ENCODE measurements around the gene OR52H1.

OR52H1 gene

GRCh38 chr11:5531053-5531831 lies 17.1 kb downstream of the OR52H1 start:
- no peak for DNase-seq (ENCODE audit: low spot score)

GRCh38 chr11:5528495-5528894 lies 19.8 kb downstream of the OR52H1 start:
- no peak for DNase-seq (ENCODE audit: low spot score)

DNA sequence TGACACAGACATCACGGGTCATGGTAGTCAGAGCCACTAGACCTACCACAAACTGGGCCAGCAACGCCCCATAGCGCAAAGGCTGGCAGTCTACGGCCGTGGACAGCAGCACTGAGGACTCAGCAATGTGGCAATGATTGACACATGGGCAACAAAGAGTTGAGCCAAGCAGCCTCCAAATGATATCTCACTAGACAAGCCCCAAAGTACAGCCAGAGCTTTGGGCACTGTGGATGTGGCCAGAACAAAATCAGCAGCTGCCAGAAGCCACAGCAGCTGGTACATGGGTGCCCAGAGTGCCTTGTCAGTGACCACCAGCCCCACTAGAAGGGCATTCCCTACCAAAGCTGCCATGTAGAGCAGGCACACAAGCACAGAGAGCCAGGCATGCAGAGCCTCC lies 20.6 kb downstream of the OR52H1 start:
- no peak for DNase-seq (ENCODE audit: low spot score)

GRCh38 chr11:5524756-5525155 lies 23.6 kb downstream of the OR52H1 start:
- DNase-seq (ENCODE audit: low spot score), result no peak

DNA sequence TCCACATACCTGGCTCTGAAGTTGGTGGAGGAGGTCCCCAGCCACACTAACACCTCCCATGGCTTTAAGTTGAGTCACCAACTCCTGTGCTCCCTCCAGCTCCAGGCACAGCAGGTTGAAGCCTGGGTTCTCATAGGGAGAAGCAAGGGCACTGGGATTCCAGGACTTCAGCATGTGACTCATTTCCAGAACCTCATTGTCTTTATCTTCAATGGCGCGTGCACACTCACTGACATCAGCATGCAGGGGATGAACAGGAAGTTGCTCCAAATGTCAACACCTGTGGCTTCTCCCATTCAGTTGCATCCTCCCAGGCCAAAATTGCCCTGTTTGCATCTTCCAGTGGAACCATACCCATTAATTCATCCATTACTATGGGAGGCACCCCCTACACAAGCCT lies 26.0 kb downstream of the OR52H1 start:
- DNase-seq (ENCODE audit: low spot score), result no peak

DNA sequence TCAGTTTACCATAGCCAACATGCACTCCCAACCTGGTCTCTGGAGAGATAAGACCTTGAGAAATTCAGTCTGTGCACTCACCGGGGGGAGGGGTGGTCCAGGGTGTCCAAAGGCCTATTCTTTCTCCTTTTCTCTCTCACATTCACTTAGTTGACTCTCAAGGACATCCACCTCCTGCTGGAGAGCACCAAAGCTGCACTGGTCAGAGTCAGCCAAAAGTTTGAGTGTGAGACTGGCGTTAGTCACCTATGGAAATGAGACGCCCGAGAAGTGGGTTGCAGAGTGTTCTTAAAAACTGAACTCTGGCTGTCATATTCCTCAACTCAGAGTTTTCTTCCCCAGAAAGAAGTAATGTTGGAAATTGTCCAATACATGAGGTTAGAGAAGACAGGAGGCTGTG lies 26.8 kb downstream of the OR52H1 start:
- no peak for DNase-seq (ENCODE audit: low spot score)

- no peak for DNase-seq (ENCODE audit: low spot score)
Observed at GRCh38 chr11:5516599-5516998, 31.7 kb downstream of the OR52H1 start, which contains the start of gene UBQLNL. Gene UBQLNL (minus strand): TSS chr11:5516699. CDS start chr11:5516441, 258 bp downstream.

GRCh38 chr11:5514841-5515240 lies 33.5 kb downstream of the OR52H1 start:
- no peak for DNase-seq (ENCODE audit: low spot score)

- no peak for DNase-seq (ENCODE audit: low spot score)
Observed at GRCh38 chr11:5509803-5510202, 38.5 kb downstream of the OR52H1 start, which contains the start of gene UBQLN3. Gene UBQLN3 (minus strand): TSS chr11:5509957. CDS start chr11:5509558, 399 bp downstream.

GRCh38 chr11:5508605-5509004 lies 39.7 kb downstream of the OR52H1 start:
- no peak for DNase-seq (ENCODE audit: low spot score)

DNA sequence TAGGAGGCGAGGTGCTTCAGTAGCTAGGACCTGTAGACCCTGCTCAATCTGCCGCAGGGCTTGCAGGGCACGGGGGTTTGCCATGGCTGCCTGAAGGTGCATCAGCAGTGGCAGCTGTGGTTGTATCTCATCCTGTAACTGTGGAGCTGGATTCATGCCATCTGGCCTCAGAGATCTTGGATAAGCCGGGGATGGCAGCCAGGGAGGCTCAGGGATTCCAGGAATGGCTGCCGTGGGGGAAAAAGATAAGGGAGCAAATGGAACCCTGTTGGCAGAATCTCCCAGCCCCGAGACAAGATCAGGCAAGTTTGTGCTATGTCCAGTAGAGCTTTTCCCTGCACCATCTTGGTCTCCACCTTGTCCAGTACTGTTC lies 40.4 kb downstream of the OR52H1 start:
- DNase-seq (ENCODE audit: low spot score), result no peak

DNA sequence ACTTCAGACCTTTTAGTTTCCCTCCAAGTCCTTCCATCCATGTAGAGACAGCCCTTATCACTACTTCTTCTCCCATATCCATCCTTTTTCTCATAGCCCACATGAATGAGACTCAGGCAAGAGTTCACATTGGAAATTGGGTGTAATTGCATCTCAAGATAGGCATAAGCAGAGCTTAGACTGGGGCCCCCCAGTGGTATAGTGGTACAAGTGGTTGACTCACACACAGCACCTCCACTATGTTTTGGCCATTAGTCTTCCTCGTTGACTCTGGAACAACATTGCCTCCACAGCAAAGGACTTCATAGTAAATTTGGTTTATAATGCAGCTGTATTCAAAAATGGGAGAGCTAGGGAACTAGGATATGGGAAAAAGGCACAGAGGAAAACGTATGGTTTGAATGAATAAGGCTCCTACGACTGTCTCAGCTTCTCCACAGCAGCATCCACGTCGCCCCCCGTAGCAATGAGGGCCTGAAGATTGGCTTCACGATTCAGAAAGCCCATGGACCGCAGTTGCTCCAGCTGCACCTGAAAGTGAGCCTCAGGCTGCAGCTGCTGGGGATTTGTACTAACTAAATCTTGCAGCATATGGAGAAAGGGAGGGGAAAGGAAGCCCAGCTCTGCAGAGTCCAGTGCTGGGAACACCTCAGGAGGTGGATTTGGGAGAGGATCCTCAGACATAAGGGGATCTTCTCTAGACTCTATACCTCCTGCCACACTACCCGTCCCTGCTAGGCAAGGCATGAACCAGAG lies 41.0 kb downstream of the OR52H1 start:
- DNase-seq (ENCODE audit: low spot score), result no peak

DNA sequence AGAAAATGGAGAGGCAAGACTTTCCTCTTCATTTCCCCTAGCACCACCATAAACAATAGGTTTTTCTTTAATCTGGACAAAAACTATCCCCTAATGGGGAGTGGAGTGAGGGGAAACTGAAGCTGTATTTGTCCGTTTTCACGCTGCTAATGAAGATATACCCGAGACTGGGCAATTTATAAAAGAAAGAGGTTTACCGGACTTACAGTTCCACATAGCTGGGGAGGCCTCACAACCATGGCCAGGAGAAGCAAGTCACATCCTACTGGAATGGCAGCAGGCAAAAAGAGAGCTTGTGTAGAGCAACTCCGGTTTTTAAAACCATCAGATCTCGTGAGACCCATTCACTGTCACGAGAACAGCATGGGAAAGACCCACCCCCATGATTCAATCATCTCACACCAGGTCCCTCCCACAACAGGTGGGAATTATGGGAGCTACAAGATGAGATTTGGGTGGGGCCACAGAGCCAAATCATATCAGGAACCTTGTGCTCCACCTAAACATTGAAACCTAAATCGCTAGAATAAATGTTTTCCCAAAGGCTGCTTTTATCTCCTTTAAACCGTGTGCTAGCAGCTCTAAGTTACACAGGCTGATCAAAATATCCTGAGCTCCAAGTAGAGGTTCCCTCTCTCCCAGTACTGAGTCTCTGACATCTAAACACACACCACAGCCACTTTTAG lies 42.8 kb downstream of the OR52H1 start:
- DNase-seq (ENCODE audit: low spot score), result no peak

DNA sequence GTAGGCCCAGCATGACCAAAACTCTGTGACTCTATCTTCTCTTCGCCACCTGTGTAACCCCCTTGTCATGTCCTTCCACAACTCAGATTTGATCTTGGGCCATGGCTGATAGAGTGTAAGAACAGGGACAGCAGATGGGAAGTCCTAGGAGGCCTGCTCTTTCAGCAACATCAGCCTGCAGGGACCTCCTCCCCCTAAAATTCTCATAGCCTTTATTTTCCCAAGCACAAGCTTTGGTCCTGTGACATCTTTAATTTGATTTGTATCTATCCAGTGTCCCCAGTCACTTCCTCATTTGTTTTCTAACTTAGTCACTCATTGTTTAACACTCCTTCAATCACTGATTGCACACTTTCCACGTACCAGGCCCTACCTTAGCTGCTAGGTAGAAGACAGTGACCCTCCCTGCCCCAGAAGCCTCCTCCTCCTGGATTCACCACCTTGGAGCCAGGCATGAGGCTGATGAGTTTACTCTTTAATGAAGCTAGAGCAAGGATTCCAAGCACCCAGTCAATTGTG lies 43.9 kb downstream of the OR52H1 start:
- no peak for DNase-seq (ENCODE audit: low spot score)

- DNase-seq (ENCODE audit: low spot score), result no peak
Observed at GRCh38 chr11:5500393-5500801, 47.9 kb downstream of the OR52H1 start.

GRCh38 chr11:5499671-5500070 lies 48.7 kb downstream of the OR52H1 start:
- no peak for DNase-seq (ENCODE audit: low spot score)

All from HuH-7.5 (cell line).